Right lobe of liver (tissue), 4 donors: ENCODE results near the gene KRTAP10-11.

ENCODE experiments used
- CTCF ChIP-seq, 4 donors: fragments of 200-600 bp in 3 of 4; fragments of 450-650 bp in 1 of 4; IDR thresholded peaks; one replicate each; pipeline versions ENCODE4 v1.5.1 to v1.8.0; 2016 to 2022; ENCODE audit warnings: antibody characterized with exemption in 4 of 4, mild to moderate bottlenecking in 2 of 4
- POLR2A ChIP-seq: fragments of 450-650 bp; IDR thresholded peaks from one replicate; pipeline ENCODE4 v1.6.1; 2017; ENCODE audit warnings: antibody characterized with exemption, mild to moderate bottlenecking
- donor health status: DM: no; HTN: no; CAD: no.
- donor health status: DM: no; HTN: no; CAD: no.
- donor health status: DM: no; HTN: yes; CAD: no.

- TF ChIP-seq CTCF (IDR thresholded peaks at IDR 0.05) (no peak), POLR2A (no peak)
Observed at GRCh38 chr21:44656868-44657267, 10.7 kb downstream of the KRTAP10-11 start.
